Colonic mucosa (tissue), 4 donors: Measurements from ENCODE around the gene BCL2L11. TPM values are rescaled to one million over a fixed set of nuclear protein-coding genes. Genes with fewer than 3 reads are reported as not detected.

Experiments
- DNase-seq: peaks from one replicate; pipeline ENCODE4 v3.0.0-alpha.2; 2020
- H3K27ac ChIP-seq: fragments of 200-600 bp; one replicate; pipeline ENCODE4 v1.8.0; 2021
- H3K27me3 ChIP-seq: fragments of 200-600 bp; one replicate; pipeline ENCODE4 v1.8.0; 2021
- H3K36me3 ChIP-seq: fragments of 200-600 bp; one replicate; pipeline ENCODE4 v1.8.0; 2021
- H3K4me1 ChIP-seq: fragments of 200-600 bp; one replicate; pipeline ENCODE4 v1.8.0; 2021; ENCODE audit warnings: mild to moderate bottlenecking
- H3K4me3 ChIP-seq: fragments of 200-600 bp; one replicate; pipeline ENCODE4 v1.8.0; 2021
- H3K9ac ChIP-seq, 2 donors: one replicate each; pipeline ENCODE4 v1.7.0; 2013; ENCODE audit warnings: control low read depth in 2 of 2, low read depth in 2 of 2, low read length in 2 of 2
- H3K9me3 ChIP-seq: fragments of 200-600 bp; one replicate; pipeline ENCODE4 v1.8.0; 2021
- intact Hi-C: fragments of 100-400 bp; cut with DNase I; formaldehyde crosslinking; loops from one replicate; pipeline ENCODE4 v1.14.1; 2022
- total RNA-seq, 2 donors: library from RNA; stranded (reverse); fragmentation: NEBNext Ultra II Directional in 1 of 2; extraction: Animal tissue kit (Norgen Biotek cat#: 25700) in 1 of 2; gene quantifications; one replicate each; pipeline ENCODE4 v1.2.1, GENCODE V29; 2021
- TF ChIP-seq, protein P1 (sequence below): fragments of 200-600 bp; IDR thresholded peaks from one replicate; pipeline ENCODE4 v1.8.0; 2022; ENCODE audit warnings: antibody characterized with exemption, mild to moderate bottlenecking
- donor health status: healthy.
- donor health status: DM: no; HTN: no; CAD: no.
- donor health status: DM: no; HTN: no; CAD: no.

Gene BCL2L11
- total RNA-seq, 2 donors from 2014 or later = 21.3 to 31.7 TPM

- TF ChIP-seq, protein P1, sequence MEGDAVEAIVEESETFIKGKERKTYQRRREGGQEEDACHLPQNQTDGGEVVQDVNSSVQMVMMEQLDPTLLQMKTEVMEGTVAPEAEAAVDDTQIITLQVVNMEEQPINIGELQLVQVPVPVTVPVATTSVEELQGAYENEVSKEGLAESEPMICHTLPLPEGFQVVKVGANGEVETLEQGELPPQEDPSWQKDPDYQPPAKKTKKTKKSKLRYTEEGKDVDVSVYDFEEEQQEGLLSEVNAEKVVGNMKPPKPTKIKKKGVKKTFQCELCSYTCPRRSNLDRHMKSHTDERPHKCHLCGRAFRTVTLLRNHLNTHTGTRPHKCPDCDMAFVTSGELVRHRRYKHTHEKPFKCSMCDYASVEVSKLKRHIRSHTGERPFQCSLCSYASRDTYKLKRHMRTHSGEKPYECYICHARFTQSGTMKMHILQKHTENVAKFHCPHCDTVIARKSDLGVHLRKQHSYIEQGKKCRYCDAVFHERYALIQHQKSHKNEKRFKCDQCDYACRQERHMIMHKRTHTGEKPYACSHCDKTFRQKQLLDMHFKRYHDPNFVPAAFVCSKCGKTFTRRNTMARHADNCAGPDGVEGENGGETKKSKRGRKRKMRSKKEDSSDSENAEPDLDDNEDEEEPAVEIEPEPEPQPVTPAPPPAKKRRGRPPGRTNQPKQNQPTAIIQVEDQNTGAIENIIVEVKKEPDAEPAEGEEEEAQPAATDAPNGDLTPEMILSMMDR = no peak
- Histone ChIP-seq H3K4me1 (no peaks in the 10 kb centered on the region), H3K9ac (no peak overlapping the region), H3K36me3 (no peaks in the 10 kb centered on the region), H3K27me3 (no peaks in the 10 kb centered on the region), H3K27ac (no peak overlapping the region), H3K4me3 (no peak overlapping the region), H3K9me3 (no peaks in the 10 kb centered on the region)
- DNase-seq = no peak
- intact Hi-C loops = no loop called here
These were observed 28.2 kb downstream of the BCL2L11 start for GRCh38 chr2:111148925-111149324.

DNA sequence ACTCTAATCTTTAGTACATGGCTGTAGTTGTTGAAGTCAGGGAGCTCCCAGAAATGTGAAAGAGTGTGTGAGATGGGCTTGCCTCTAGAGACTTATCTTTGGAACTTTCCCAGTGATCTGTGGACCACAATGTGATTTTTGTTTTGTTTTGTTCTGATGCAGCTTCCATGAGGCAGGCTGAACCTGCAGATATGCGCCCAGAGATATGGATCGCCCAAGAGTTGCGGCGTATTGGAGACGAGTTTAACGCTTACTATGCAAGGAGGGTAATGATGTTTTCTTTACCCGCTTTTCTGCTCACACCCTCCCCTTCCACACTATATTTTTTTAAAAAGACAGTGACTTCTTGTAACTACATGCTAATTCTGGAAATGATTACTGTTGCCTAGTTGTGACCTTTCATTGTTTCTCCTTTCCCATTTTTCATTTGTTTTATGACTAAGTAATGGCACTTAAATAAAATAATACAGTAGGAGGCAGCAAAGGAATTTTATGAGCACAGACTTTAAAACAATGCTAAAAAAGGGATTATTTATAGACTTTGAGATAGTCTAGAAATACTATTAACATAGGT lies 29.3 kb downstream of the BCL2L11 start:
- TF ChIP-seq, protein P1 = no peak
- Histone ChIP-seq H3K9ac (no peak overlapping the region), H3K27me3 (no peaks in the 10 kb centered on the region), H3K36me3 (no peaks in the 10 kb centered on the region), H3K4me1 (no peaks in the 10 kb centered on the region), H3K4me3 (no peak overlapping the region), H3K9me3 (no peaks in the 10 kb centered on the region), H3K27ac (no peak overlapping the region)
- no peak for DNase-seq
- intact Hi-C loops = no loop called here

DNA sequence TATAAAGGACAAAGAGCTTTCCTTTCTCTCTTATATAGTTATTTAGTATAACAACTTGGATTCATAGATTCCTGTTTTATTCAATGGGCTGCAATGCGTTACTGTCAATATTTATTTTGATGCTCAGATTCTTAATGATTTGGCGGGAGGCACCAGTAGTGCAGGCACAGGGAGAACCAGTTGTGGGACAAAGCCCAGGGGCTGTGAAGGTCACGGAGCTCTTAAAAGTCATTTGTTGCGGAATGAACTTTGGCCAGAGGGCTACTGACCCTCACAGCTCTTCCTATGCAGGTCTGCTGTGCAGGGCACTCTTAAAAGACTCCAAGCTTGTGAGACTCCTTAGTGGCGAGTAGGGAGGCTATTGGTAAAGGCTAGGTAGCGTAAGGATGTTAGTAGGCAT lies 34.0 kb downstream of the BCL2L11 start:
- Histone ChIP-seq H3K36me3 (no peaks in the 10 kb centered on the region), H3K27ac (no peak overlapping the region)

GRCh38 chr2:111155610-111156009 lies 34.9 kb downstream of the BCL2L11 start:
- Histone ChIP-seq H3K27ac (no peak overlapping the region), H3K36me3 (no peaks in the 10 kb centered on the region), H3K4me3 (no peak overlapping the region), H3K4me1 (no peaks in the 10 kb centered on the region), H3K9me3 (no peaks in the 10 kb centered on the region), H3K9ac (no peak overlapping the region), H3K27me3 (no peaks in the 10 kb centered on the region)
- DNase-seq = no peak
- intact Hi-C loops = no loop called here
- TF ChIP-seq, protein P1 = no peak

More for the DNA sequence above, 34.0 kb downstream of the BCL2L11 start:
- no peaks in the 10 kb centered on the region for H3K4me1 ChIP-seq
- no peaks in the 10 kb centered on the region for H3K9me3 ChIP-seq
- DNase-seq = no peak
- H3K27me3 ChIP-seq = no peaks in the 10 kb centered on the region
- no peak overlapping the region for H3K9ac ChIP-seq
- TF ChIP-seq, protein P1 = no peak
- intact Hi-C loops = no loop called here
- H3K4me3 ChIP-seq = no peak overlapping the region

DNA sequence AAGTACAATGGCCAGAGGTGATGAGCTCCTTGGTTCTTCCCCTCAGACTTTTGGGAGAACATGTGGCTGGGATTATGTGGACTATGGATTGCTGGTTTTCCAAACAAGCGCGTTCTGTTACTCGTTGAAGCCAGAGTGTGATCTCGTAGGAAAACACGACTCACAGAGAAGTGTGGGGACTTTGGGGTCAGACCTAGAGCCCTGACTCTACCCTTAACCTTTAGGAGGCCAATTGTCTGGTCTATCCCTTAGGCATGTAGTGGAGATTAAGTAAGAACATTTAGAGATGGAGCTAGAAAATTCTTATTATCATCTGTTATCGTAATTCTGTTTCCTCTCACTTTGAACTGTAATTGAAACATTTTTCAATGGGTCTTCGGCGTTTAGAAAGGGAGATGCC lies 35.8 kb downstream of the BCL2L11 start:
- Histone ChIP-seq H3K9me3 (no peaks in the 10 kb centered on the region), H3K27me3 (no peaks in the 10 kb centered on the region), H3K27ac (no peak overlapping the region), H3K36me3 (no peaks in the 10 kb centered on the region), H3K4me3 (no peak overlapping the region), H3K4me1 (no peaks in the 10 kb centered on the region), H3K9ac (no peak overlapping the region)
- DNase-seq = no peak
- TF ChIP-seq, protein P1 = no peak
- intact Hi-C loops = no loop called here
